SK-N-SH (cell line): ENCODE data around the gene HERC4.
"Not testable (repeated sequence)": the region's sequence is repeated elsewhere in the genome, so short reads cannot be mapped to it uniquely, and the experiment has no call there.

Source experiments
- CHD2 ChIP-seq: fragments of 150-350 bp; IDR thresholded peaks from 2 replicates; pipeline ENCODE4 v1.6.1; 2018; ENCODE audit warnings: low read length; ENCODE audit not compliant: partially characterized antibody
- CTCF ChIP-seq: fragments of 200-600 bp; sonication (generic); IDR thresholded peaks from 2 replicates; pipeline ENCODE4 v1.6.1; 2017; ENCODE audit warnings: antibody characterized with exemption, mild to moderate bottlenecking, moderate library complexity
- MEF2A ChIP-seq: IDR thresholded peaks from 2 replicates; pipeline ENCODE4 v1.4.0; 2012; ENCODE audit warnings: low read depth, borderline replicate concordance
- POLR2AphosphoS5 ChIP-seq: IDR thresholded peaks from 2 replicates; pipeline ENCODE4 v1.6.1; 2012; ENCODE audit warnings: low read depth, low read length
- RAD21 ChIP-seq: IDR thresholded peaks from 2 replicates; pipeline ENCODE4 v1.6.1; 2012; ENCODE audit warnings: mild to moderate bottlenecking, low read length
- REST ChIP-seq: IDR thresholded peaks from 2 replicates; pipeline ENCODE4 v1.6.1; 2012; ENCODE audit warnings: mild to moderate bottlenecking, low read depth, low read length, moderate library complexity
- RXRA ChIP-seq: IDR thresholded peaks from 2 replicates; pipeline ENCODE4 v1.4.0; 2012; ENCODE audit warnings: low read depth, mild to moderate bottlenecking, borderline replicate concordance
- YY1 ChIP-seq: IDR thresholded peaks from 2 replicates; pipeline ENCODE4 v1.4.0; 2012; ENCODE audit warnings: low read depth, mild to moderate bottlenecking

GRCh38 chr10:68022324-68022723 is 52.8 kb downstream of the HERC4 start:
- not testable (repeated sequence) for TF ChIP-seq CTCF, CHD2, YY1, RXRA, RAD21, MEF2A, POLR2AphosphoS5, REST
